ENCODE results near the gene GTF2IRD1.

GRCh38 chr7:74518041-74518440 lies 64.3 kb downstream of the GTF2IRD1 start:
- no peak for TF ChIP-seq CTCF (conservative IDR thresholded peaks at IDR 0.05; ENCODE audit: low read depth, low read length)
- TF ChIP-seq EZH2 (IDR thresholded peaks at IDR 0.05; ENCODE audit: low read length, unreplicated experiment) = no peak

Data from PC-3 (cell line).